ENCODE results near the gene CDK5. TPM values are rescaled to one million over a fixed set of nuclear protein-coding genes. Genes with fewer than 3 reads are reported as not detected.

CDK5 gene
- total and polyA plus RNA-seq, 9 of the 15 experiments (the other 6 are each of a cell fraction or from before 2014, with no cell fraction given) = 3.2 to 38.0 (median 27.5) TPM

- TF ChIP-seq POLR3A (IDR thresholded peaks at IDR 0.05; ENCODE audit: borderline replicate concordance, extremely low read depth, insufficient read depth, insufficient read length) (no peak), CREBBP (IDR thresholded peaks at IDR 0.05; ENCODE audit: low read depth, low read length) (no peak), ZHX1 (conservative IDR thresholded peaks at IDR 0.05; ENCODE audit: low read length) (no peak), RBM25 (IDR thresholded peaks at IDR 0.05; ENCODE audit: low read depth, low read length, severe bottlenecking) (no peak), ZNF217 (CRISPR knock-in tag; IDR thresholded peaks at IDR 0.05) (no peak), E2F6 (IDR thresholded peaks at IDR 0.05; ENCODE audit: borderline replicate concordance in 1 of 2, extremely low read depth in 1 of 2, insufficient read depth in 1 of 2, insufficient read length in 1 of 2, low read depth in 1 of 2, low read length in 1 of 2, poor library complexity in 1 of 2, severe bottlenecking in 1 of 2) (peak in 1 of 2 experiments; percentile 69), CHD7 (IDR thresholded peaks at IDR 0.05; ENCODE audit: low read depth, low read length) (no peak), CTCF (IDR thresholded peaks at IDR 0.05 in 2 of 3, conservative IDR thresholded peaks at IDR 0.05 in 1 of 3; ENCODE audit: insufficient read depth in 2 of 3, low read depth in 1 of 3, low read length in 3 of 3) (peak; percentile 32 to 52 (median 47); a peak in 5 of 6 replicates), SNAPC5 (CRISPR knock-in tag; IDR thresholded peaks at IDR 0.05) (no peak)
Measured at GRCh38 chr7:151056283-151056665, 1.4 kb downstream of the CDK5 start (continued).

All from K562 (cell line).